22Rv1 (cell line): ENCODE measurements around the gene ARPC1A.

Experiments used
- H3K27ac ChIP-seq: fragments of 450-650 bp; 2 replicates; pipeline ENCODE4 v1.5.1; 2017
- ZFX ChIP-seq: fragments of 450-650 bp; IDR thresholded peaks from 2 replicates; pipeline ENCODE4 v1.6.1; 2017; ENCODE audit warnings: antibody characterized with exemption, borderline replicate concordance
- TF ChIP-seq, protein P1 (sequence below): fragments of 450-650 bp; IDR thresholded peaks from 2 replicates; pipeline ENCODE4 v1.5.1; 2017; ENCODE audit warnings: mild to moderate bottlenecking

The ARPC1A gene

GRCh38 chr7:99403764-99404163 lies 78.1 kb downstream of the ARPC1A start:
- no peak overlapping the region for H3K27ac ChIP-seq
- TF ChIP-seq, protein P1, sequence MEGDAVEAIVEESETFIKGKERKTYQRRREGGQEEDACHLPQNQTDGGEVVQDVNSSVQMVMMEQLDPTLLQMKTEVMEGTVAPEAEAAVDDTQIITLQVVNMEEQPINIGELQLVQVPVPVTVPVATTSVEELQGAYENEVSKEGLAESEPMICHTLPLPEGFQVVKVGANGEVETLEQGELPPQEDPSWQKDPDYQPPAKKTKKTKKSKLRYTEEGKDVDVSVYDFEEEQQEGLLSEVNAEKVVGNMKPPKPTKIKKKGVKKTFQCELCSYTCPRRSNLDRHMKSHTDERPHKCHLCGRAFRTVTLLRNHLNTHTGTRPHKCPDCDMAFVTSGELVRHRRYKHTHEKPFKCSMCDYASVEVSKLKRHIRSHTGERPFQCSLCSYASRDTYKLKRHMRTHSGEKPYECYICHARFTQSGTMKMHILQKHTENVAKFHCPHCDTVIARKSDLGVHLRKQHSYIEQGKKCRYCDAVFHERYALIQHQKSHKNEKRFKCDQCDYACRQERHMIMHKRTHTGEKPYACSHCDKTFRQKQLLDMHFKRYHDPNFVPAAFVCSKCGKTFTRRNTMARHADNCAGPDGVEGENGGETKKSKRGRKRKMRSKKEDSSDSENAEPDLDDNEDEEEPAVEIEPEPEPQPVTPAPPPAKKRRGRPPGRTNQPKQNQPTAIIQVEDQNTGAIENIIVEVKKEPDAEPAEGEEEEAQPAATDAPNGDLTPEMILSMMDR, result no peak

GRCh38 chr7:99404235-99404976 lies 78.7 kb downstream of the ARPC1A start:
- H3K27ac ChIP-seq, result no peak overlapping the region
- TF ChIP-seq, protein P1, result no peak
- no peak for TF ChIP-seq ZFX

GRCh38 chr7:99404977-99405320 lies 79.3 kb downstream of the ARPC1A start:
- no peak overlapping the region for H3K27ac ChIP-seq
- TF ChIP-seq ZFX, result no peak
- TF ChIP-seq, protein P1, result no peak

GRCh38 chr7:99406557-99406956 lies 80.9 kb downstream of the ARPC1A start:
- TF ChIP-seq ZFX, result no peak
- TF ChIP-seq, protein P1, result no peak
- no peak overlapping the region; the same call in 1 of the 2 replicates for H3K27ac ChIP-seq

DNA sequence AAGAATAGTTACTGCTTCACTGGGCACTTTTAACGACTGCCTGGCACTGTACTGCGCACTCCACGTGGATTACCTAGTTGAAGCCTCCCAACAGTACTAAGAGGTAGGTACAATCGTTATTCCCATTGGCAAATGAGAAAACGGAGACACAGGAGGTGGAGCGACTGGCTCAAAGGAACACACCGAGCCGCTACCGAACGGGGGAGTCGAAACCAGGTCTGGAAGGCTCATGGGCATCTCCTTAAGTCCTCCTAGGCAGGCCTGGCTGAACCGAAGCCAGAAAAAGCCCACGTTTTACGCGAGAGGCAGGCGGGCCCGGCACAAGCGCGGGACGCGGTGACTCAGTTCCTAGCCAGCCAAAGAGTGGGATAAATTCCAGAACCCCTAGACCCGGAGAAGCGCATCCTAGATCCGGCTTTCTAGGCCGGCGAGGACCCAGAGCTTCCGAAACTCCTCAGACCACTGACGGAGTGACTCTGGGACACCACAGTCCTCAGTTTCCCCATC lies 82.2 kb downstream of the ARPC1A start:
- TF ChIP-seq ZFX, result no peak
- TF ChIP-seq, protein P1, result no peak

DNA sequence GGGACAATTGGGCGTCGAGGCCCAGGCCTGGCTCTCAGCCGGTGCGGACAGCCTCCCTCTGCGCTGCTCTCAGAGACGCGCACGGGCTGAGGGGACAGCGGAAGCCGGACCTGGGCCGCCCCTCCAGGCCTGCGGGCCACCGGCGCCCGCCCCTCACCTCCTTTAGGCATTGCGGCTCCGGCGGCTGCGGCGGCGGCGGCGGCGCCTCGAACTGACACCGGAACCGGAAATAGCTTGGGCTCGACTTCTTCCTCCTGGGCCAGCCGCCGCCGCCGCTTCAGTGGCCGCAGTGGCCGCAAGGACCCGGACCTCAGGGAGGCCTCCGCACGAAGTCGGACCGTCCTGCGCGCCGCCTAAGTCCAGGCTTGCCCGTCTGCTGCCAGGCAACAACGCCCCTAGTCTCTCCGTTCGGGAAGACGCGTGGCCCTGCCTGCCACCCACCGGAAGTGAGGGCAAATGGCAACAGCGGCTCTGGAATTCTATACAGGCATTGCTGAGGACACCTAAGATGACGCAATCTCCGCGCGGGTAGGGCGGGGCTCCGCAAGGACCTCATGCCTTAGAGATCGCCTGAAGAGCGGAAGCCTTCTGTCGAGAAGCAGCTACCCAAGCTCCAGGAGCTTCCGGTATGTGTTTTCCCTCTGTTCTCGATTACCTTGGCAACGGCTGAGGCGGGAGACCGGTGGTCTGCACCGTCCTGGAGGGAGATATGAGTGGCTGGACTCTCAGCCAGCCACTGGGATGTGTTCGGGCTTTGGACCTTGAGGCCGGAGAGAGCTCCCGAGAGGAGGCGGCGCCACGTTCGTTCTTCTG lies 82.9 kb downstream of the ARPC1A start, which contains the start of the genes BUD31 and PDAP1:
TSS of gene BUD31 (plus strand) at position 591 of the 813 bp plus-strand sequence. CDS start 2,124 bp downstream, outside the sequence.
TSS of gene PDAP1 (minus strand) at position 219 of the 813 bp plus-strand sequence. CDS start at position 170, 49 bp downstream.
- peak within 1 kb of the TSS; percentile 96 for H3K27ac ChIP-seq
- no peak for TF ChIP-seq ZFX
- TF ChIP-seq, protein P1, result no peak

More for the DNA sequence above, 82.2 kb downstream of the ARPC1A start:
- peak overlapping the region; percentile 96 for H3K27ac ChIP-seq
